ENCODE data around the gene SLC25A36. TPM values are rescaled to one million over a fixed set of nuclear protein-coding genes. Genes with fewer than 3 reads are reported as not detected.

SLC25A36 gene
- total RNA-seq, 2 experiments from 2014 or later: 42.3 to 62.3 TPM

- peak; percentile 81 for ATAC-seq
- H3K36me3 Mint-ChIP-seq (ENCODE audit: low read depth): no peaks in the 10 kb centered on the region
- peaks cover 8% of the 10 kb centered on the region for H3K4me1 Mint-ChIP-seq
- intact Hi-C loops (cut with DNase I, micrococcal nuclease): no loop called here
- H3K27ac Mint-ChIP-seq: no peak overlapping the region
- POLR2A ChIA-PET: no interaction called here
- no peaks in the 10 kb centered on the region for H3K9me3 Mint-ChIP-seq (ENCODE audit: low read depth)
- H3K4me3 Mint-ChIP-seq: no peak overlapping the region
- peaks cover 2% of the 10 kb centered on the region for H3K27me3 Mint-ChIP-seq
- CTCF ChIA-PET: interaction anchor here (1.0 to 1.5 kb wide), 3 partner anchors 14 to 172 kb away, joined by 3 to 5 read pairs (median 3); no protein-coding TSS in a partner anchor
- peak; percentile 27 for DNase-seq
Measured at GRCh38 chr3:141020143-141020830, 78.7 kb downstream of the SLC25A36 start.

GRCh38 chr3:141021261-141021660 lies 79.6 kb downstream of the SLC25A36 start:
- Mint-ChIP-seq H3K4me3 (no peak overlapping the region), H3K36me3 (ENCODE audit: low read depth) (no peaks in the 10 kb centered on the region), H3K27me3 (peaks cover under 1% of the 10 kb centered on the region), H3K4me1 (peaks cover 8% of the 10 kb centered on the region), H3K9me3 (ENCODE audit: low read depth) (no peaks in the 10 kb centered on the region), H3K27ac (no peak overlapping the region)
- ChIA-PET CTCF (no interaction called here), POLR2A (no interaction called here)
- ATAC-seq (no peak), DNase-seq (no peak)
- intact Hi-C loops (cut with DNase I, micrococcal nuclease): no loop called here

Other genes with a start within 250 kb of the SLC25A36 start
- gene SPSB4, start 109.5 kb downstream of the SLC25A36 start, total RNA-seq: not detected